Effector memory CD4-positive, alpha-beta T cell (primary cell): ENCODE measurements around the gene AGMO.

Experiments used
- DNase-seq, 3 donors: peaks; one replicate each; pipeline ENCODE4 v3.0.0-alpha.2; 2020
- H3K27ac ChIP-seq: 2 replicates; pipeline ENCODE4 v1.7.0; 2013; ENCODE audit warnings: mild to moderate bottlenecking, low read length, moderate library complexity; ENCODE audit not compliant: insufficient read depth, poor library complexity, severe bottlenecking
- H3K27me3 ChIP-seq: replicated peaks from 2 replicates; pipeline ENCODE4 v1.7.0; 2013; ENCODE audit warnings: mild to moderate bottlenecking, low read length; ENCODE audit not compliant: insufficient read depth, control insufficient read depth, poor library complexity, severe bottlenecking
- H3K36me3 ChIP-seq: 2 replicates; pipeline ENCODE4 v1.7.0; 2013; ENCODE audit warnings: mild to moderate bottlenecking, low read length, moderate library complexity; ENCODE audit not compliant: control insufficient read depth, insufficient read depth
- H3K4me1 ChIP-seq: 2 replicates; pipeline ENCODE4 v1.7.0; 2013; ENCODE audit warnings: low read length, mild to moderate bottlenecking; ENCODE audit not compliant: control insufficient read depth, insufficient read depth, poor library complexity, severe bottlenecking
- H3K4me3 ChIP-seq: 2 replicates; pipeline ENCODE4 v1.7.0; 2013; ENCODE audit warnings: low read length, low read depth, mild to moderate bottlenecking; ENCODE audit not compliant: insufficient read depth, poor library complexity, severe bottlenecking
- H3K9me3 ChIP-seq: 2 replicates; pipeline ENCODE4 v1.7.0; 2013; ENCODE audit warnings: mild to moderate bottlenecking, low read length, moderate library complexity; ENCODE audit not compliant: control insufficient read depth
- total RNA-seq, 3 donors: gene quantifications; one replicate each; lab custom pipeline; 2026; lab: John Stamatoyannopoulos, UW

The AGMO gene
- total RNA-seq: 0 reads per million in 3 donors

DNA sequence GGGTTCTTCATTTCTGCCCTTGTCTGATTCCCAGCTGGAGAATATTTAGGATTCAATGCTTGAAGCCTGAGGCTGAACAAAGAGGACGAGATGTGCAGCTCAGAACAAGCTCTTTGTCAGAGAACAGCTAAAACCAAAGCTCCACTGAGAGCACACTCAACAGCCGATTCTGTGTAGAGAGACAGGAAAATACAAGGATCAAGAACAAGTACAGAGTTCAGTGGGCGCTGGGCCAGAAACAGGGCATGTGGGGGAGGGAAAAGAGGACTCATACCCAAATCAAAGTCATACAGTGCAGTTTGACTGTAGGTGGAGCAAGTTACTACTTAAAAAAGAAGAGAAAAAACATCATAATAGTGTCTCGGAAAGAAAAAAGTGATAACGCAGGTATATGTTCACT lies at the start of gene AGMO:
Gene AGMO, minus strand, starts transcription at position 181 of the 400 bp plus-strand sequence.
- Histone ChIP-seq H3K4me1 (no peaks in the 10 kb centered on the region), H3K27me3 (no peaks in the 10 kb centered on the region), H3K27ac (no peak within 1 kb of the TSS), H3K9me3 (no peaks in the 10 kb centered on the region), H3K4me3 (no peak within 1 kb of the TSS), H3K36me3 (no peaks in the 10 kb centered on the region)
- DNase-seq: no peak

DNA sequence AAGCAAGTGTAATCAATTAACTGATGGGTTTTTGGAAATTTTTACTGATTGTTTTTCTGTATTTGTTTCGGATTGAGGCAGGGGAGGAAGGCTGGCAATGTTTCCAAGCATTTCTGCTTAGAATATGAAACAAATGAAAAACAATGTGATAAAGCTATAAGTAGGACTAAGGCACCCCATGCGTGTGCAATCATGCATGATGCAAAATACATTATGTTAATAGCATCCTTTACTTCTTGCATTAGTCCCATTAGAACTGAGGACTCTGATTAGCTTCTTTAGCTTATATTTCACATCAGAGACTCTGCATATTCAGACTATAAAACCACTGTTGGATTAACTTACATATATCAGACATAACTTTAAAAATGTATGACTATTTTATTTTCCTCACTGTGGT lies 48.7 kb upstream of the AGMO start:
- Histone ChIP-seq H3K4me1 (no peaks in the 10 kb centered on the region), H3K27me3 (no peaks in the 10 kb centered on the region), H3K36me3 (no peaks in the 10 kb centered on the region), H3K27ac (no peak overlapping the region), H3K9me3 (no peaks in the 10 kb centered on the region), H3K4me3 (no peak overlapping the region)
- DNase-seq: no peak

DNA sequence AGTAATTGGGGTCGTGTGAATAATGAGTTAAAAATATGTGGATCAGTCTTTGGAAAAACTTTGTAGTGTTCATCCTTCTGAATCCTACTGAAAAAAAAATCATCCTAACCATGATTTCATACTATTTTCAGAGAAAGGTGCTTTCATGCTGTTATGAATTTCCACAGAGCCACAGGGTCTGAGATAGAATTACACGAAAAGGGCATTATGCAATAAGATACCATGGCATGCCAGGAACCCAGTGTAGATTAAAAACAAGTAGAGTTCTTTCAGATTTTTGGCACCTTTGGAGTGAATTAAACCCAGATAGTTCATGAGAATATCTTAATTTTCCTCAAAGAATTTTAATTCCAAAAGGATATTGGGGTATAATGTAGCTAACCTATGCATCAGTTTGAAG lies 47.5 kb upstream of the AGMO start:
- no peak for DNase-seq
- H3K4me3 ChIP-seq: no peak overlapping the region
- no peak overlapping the region for H3K27ac ChIP-seq
- no peaks in the 10 kb centered on the region for H3K9me3 ChIP-seq
- H3K36me3 ChIP-seq: no peaks in the 10 kb centered on the region
- no peaks in the 10 kb centered on the region for H3K4me1 ChIP-seq
- no peaks in the 10 kb centered on the region for H3K27me3 ChIP-seq

DNA sequence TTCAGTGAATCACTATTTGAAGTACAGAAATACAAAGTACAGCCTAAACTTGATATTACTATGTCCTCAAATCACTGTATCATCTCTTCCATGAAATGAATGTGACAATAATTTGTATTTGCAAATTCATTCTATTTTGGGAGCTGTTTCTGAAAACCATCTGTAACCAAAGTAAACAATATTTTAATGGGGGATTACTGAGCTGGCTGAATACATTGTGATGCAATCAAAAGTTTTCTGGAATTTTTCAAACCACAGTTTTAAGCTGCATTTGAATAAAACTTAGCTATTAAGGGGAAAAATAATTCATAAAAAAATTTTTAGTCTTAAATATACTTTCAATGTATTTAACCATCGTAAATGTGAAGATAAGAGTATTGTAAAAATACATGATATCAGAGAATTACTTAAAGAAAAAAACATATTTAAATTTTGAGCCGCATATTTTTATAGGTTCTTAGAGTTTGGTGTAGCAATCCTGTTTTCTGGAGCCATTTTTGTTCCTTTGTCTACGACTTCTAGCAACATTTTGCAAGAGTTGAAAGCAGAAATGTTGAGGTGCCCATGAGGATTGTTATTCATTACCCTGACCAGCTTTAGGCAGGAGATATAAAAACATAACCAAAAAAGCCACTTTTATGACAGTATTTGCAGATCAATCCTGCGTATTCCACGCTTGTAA lies 45.9 kb upstream of the AGMO start:
- Histone ChIP-seq H3K4me1 (no peaks in the 10 kb centered on the region), H3K36me3 (no peaks in the 10 kb centered on the region), H3K27ac (no peak overlapping the region), H3K27me3 (no peaks in the 10 kb centered on the region), H3K9me3 (no peaks in the 10 kb centered on the region), H3K4me3 (no peak overlapping the region)
- no peak for DNase-seq

DNA sequence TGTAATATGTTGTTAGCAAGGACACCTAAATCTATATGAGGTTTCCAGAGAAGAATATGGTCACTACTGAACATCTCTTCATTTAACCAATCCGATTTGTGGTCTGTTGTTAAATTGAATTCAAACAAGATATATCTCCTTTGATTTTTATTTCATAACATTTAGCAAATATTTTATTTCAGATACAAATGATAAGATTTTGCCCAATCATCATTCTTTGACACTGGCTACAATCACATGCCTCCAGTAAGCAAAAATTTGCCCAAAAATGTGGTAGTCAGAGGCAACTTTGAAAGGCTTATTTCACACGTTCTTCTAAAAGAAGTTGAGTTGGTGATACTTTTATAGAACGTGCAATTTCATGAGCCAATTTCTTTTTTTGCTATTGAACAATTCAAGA lies 44.7 kb upstream of the AGMO start:
- no peak for DNase-seq
- no peaks in the 10 kb centered on the region for H3K9me3 ChIP-seq
- no peaks in the 10 kb centered on the region for H3K36me3 ChIP-seq
- no peak overlapping the region for H3K4me3 ChIP-seq
- no peak overlapping the region for H3K27ac ChIP-seq
- H3K4me1 ChIP-seq: no peaks in the 10 kb centered on the region
- H3K27me3 ChIP-seq: no peaks in the 10 kb centered on the region

DNA sequence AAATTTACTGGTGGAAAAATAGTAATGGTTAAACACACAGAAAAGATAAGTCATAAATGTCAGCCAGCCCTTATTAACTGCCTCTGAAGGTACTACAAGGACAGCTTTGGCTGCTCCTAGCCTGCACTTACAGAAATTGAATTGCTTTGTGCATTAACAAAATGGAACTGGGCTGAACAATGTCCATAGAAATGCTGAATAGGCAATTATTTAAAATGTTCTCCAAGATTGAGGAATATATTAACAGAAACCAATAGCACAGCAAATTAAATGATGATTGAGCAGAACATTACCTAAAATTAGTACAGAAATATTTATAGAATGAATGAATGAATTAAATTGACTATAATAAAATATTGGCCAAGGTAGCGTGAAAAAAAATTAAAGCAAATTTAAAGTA lies 42.4 kb upstream of the AGMO start:
- H3K36me3 ChIP-seq: no peaks in the 10 kb centered on the region
- no peaks in the 10 kb centered on the region for H3K4me1 ChIP-seq
- no peaks in the 10 kb centered on the region for H3K27me3 ChIP-seq
- H3K4me3 ChIP-seq: no peak overlapping the region
- H3K27ac ChIP-seq: no peak overlapping the region
- no peaks in the 10 kb centered on the region for H3K9me3 ChIP-seq
- DNase-seq: no peak

DNA sequence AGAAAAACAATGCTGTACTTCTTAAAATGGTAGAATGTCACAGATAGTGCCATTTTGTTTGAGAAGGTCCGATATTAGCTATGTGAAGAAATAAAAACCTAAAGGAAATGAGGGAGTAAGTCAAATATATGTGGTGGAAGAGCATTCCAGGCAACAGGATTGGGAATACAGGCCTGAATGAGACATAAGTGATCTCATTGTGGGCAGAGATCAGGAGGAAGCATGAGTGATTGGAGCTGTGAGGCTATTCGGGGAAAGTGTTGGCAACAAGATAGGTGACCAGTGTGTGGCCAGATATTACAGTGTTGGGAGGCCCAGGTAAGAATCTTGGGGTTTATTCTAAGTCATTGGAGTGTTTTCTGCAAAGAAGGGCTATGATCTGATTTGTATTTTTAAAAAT lies 41.3 kb upstream of the AGMO start:
- Histone ChIP-seq H3K9me3 (no peaks in the 10 kb centered on the region), H3K36me3 (no peaks in the 10 kb centered on the region), H3K4me1 (no peaks in the 10 kb centered on the region), H3K4me3 (no peak overlapping the region), H3K27me3 (no peaks in the 10 kb centered on the region), H3K27ac (no peak overlapping the region)
- no peak for DNase-seq

DNA sequence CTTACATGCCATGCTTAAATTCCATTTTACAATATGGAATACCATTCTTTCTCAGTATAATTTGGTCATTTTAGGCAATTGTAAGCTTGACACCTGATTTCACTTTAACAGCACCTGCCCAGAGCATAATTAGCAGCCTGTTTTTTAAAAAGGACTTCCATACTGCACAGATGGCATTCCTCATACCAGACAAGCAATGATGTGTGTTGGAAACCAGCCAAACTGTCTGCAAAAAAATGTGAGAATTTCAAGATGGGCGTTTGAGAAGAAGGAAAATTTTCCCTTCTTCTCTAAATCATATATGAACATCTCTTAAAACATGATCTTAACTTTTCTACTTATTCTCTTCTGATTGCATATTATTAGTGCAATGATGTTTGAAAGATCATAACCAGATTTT lies 40.4 kb upstream of the AGMO start:
- DNase-seq: no peak
- no peak overlapping the region for H3K4me3 ChIP-seq
- no peaks in the 10 kb centered on the region for H3K27me3 ChIP-seq
- no peaks in the 10 kb centered on the region for H3K4me1 ChIP-seq
- no peaks in the 10 kb centered on the region for H3K36me3 ChIP-seq
- H3K27ac ChIP-seq: no peak overlapping the region
- H3K9me3 ChIP-seq: no peaks in the 10 kb centered on the region

DNA sequence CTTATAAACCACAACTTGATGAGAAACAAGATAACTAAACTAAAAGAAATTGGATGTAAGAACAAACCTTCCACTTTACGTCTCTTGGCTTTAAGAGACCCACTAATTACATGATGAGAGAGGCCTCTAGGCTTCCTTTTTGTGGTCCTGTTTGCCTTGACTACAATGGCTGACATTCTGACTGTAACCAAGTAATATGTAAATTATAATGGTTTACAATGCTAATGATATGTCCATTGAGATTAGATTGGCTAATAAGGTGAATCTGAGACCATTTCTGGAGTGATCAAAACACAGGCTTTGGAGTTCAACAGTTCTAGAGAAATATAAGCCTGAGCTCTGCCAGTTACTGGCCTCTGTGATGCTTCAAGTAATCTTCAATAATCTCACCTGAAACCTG lies 39.4 kb upstream of the AGMO start:
- no peak for DNase-seq
- no peak overlapping the region for H3K27ac ChIP-seq
- no peaks in the 10 kb centered on the region for H3K36me3 ChIP-seq
- no peaks in the 10 kb centered on the region for H3K27me3 ChIP-seq
- H3K4me1 ChIP-seq: no peaks in the 10 kb centered on the region
- H3K9me3 ChIP-seq: no peaks in the 10 kb centered on the region
- no peak overlapping the region for H3K4me3 ChIP-seq

DNA sequence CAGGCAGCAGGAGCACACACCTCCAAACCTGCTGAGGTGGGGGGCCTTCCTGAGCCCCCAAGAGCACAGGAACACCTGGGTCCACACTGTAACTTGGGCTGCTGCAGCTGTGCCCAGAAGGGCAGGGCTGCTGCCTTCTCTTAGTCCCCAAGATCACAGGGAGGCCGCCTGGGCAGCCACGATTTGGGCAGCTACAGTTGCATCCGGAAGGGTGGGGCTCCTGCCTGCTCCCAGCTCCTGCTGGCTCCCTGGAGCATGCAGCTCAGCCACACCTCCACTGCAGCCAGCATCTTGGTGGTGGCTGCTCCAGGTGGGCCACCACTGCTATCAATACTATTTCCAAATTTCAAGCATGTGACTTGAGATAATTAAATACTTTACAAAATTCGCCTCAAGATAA lies 38.5 kb upstream of the AGMO start:
- no peaks in the 10 kb centered on the region for H3K9me3 ChIP-seq
- H3K27ac ChIP-seq: no peak overlapping the region
- no peaks in the 10 kb centered on the region for H3K27me3 ChIP-seq
- no peak overlapping the region for H3K4me3 ChIP-seq
- no peak for DNase-seq
- H3K36me3 ChIP-seq: no peaks in the 10 kb centered on the region
- H3K4me1 ChIP-seq: no peaks in the 10 kb centered on the region
